ENCODE data around the gene TMEM151B. TPM values are rescaled to one million over a fixed set of nuclear protein-coding genes. Genes with fewer than 3 reads are reported as not detected.

TMEM151B gene
- total and polyA plus RNA-seq, 11 donors = 0.21 to 5.3 (median 0.45) TPM; not detected in 4

DNA sequence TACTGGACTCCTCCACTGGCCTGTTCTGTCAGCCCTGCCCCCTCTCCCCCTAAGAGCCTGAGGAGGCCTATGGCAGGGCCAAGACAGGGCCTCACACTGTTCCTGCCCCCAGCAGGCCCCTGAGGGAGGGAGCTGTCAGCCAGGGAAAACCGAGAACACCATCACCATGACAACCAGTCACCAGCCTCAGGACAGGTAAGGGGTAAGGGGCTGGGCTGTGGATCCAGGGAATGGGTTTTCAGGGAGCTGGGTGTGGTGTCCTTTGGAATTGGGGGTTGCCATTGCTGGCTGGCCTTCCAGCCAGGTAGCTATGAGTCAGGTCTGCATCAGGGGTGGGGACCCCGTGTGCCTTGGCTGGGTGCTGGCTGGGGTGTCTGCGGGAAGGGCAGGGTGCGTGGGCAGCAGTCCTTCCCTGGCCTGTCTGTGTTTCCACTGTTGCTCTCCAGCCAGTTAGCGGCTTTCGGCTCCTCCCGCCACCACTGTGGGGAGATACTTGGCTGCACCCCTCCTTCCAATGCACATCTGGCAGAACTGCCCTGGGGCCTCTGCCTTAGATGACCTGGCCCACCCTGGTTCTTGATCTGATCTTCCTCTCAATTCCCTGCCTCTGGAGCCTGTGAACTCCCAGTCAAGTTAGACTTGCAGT, 43.0 kb upstream of the TMEM151B start:
- DNase-seq = peak in 2 of 5 donors; percentile 45 to 59
- H3K27ac ChIP-seq = peak overlapping the region; percentile 81 to 99 (median 92)
- H3K9me3 ChIP-seq = no peaks in the 10 kb centered on the region
- WGBS, 4 donors = 31 to 59% (median 44%) methylated on average over 4 to 7 of the region's 7 CpGs
- H3K27me3 ChIP-seq = no peaks in the 10 kb centered on the region
- TF ChIP-seq POLR2A (IDR thresholded peaks at IDR 0.05) (no peak), CTCF (IDR thresholded peaks at IDR 0.05) (no peak)
- peaks cover 0 to 37% (median 28%) of the 10 kb centered on the region in 9 donors for H3K36me3 ChIP-seq
- intact Hi-C loops (cut with DNase I) = no loop called here
- H3K4me1 ChIP-seq = peaks cover 6 to 98% (median 69%) of the 10 kb centered on the region in 12 donors
- ATAC-seq = peak in 2 of 4 donors; percentile 12 to 21
- H3K4me3 ChIP-seq = peak overlapping the region in 11 of 12 donors; percentile 12 to 56 (median 43)

DNA sequence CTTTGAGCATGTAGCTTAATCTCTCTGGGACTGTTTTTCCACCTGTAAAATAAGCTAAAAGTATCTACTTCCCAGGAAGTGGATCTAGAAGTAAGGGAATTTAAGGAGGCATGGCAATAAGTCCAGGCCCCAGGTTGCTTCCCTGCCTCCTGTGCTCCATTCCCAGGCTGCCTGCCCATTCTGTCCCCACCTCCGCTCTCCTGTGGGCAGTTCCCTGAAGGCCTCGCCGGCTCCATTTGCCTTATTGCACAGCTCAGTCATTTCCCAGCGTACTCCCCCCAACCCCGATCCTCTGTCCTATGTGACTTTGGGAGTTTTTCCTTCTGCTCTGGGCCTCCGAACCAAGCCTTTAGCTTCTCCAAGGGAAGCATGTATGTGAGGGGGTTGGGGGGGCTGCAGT, 42.2 kb upstream of the TMEM151B start:
- peaks cover 6 to 98% (median 68%) of the 10 kb centered on the region in 12 donors for H3K4me1 ChIP-seq

DNA sequence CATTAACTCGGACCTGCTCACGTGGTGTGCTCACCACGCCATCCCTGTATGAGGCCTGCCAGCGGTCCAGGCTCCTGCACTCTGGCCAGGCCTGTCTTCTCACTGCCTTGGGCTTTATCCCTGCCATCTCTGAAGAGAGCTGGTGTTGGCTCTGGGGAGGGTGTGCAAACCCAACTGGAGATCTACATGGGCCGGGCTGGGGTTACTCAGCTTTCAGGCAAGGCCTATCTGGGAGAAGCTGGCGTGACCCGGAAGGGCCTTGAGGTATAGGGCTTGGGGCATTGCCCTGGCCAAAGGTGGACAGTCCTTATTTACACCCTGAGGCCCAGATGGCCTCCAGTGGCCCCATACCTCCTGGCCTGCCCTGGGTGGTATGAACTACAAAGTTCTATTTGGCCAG, 41.8 kb upstream of the TMEM151B start:
- Histone ChIP-seq H3K27ac (peak overlapping the region; percentile 81 to 99 (median 92)), H3K4me3 (peak overlapping the region in 7 of 12 donors; percentile 31 to 56 (median 48)), H3K4me1 (peaks cover 6 to 100% (median 71%) of the 10 kb centered on the region in 12 donors), H3K36me3 (peaks cover 0 to 48% (median 38%) of the 10 kb centered on the region in 9 donors), H3K9me3 (no peaks in the 10 kb centered on the region), H3K27me3 (no peaks in the 10 kb centered on the region)
- intact Hi-C loops (cut with DNase I) = no loop called here
- peak in 1 of 4 donors; percentile 1 for ATAC-seq
- peak in 1 of 5 donors; percentile 30 for DNase-seq
- WGBS, 4 donors = 29 to 81% (median 57%) methylated on average over 3 to 7 of the region's 7 CpGs
- TF ChIP-seq CTCF (IDR thresholded peaks at IDR 0.05) = no peak

More for the DNA sequence above, 42.2 kb upstream of the TMEM151B start:
- H3K27ac ChIP-seq = peak overlapping the region; percentile 81 to 99 (median 92)
- peak in 1 of 5 donors; percentile 42 for DNase-seq
- TF ChIP-seq CTCF (IDR thresholded peaks at IDR 0.05) (no peak), POLR2A (IDR thresholded peaks at IDR 0.05) (no peak)
- H3K4me3 ChIP-seq = peak overlapping the region in 9 of 12 donors; percentile 12 to 56 (median 48)
- intact Hi-C loops (cut with DNase I) = no loop called here
- peaks cover 0 to 44% (median 36%) of the 10 kb centered on the region in 9 donors for H3K36me3 ChIP-seq
- 54 to 66% (median 61%) methylated on average over 6 of the region's 6 CpGs for WGBS, 4 donors
- no peaks in the 10 kb centered on the region for H3K27me3 ChIP-seq
- no peaks in the 10 kb centered on the region for H3K9me3 ChIP-seq
- ATAC-seq = no peak

DNA sequence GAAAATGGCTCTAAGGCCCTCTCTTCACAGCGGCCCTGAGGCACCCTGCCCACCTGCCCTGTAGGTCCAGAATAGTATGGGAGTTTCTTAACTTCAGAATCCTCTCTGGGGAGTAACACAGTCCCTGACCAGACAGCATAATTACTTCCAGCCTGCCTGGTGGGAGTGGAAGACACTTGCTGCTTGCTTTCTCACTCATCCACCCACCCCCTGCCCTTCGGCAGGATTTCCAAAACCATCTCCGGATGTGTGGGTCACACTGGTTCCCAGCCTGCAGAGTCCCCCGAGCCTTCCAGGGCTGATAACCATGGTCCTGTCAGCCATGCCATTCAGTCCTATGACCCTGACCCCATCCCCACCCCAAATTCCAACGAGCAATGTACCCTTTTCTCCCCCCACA, 41.4 kb upstream of the TMEM151B start:
- Histone ChIP-seq H3K27ac (peak overlapping the region; percentile 81 to 99 (median 92)), H3K36me3 (peaks cover 0 to 52% (median 38%) of the 10 kb centered on the region in 9 donors), H3K4me1 (peaks cover 6 to 100% (median 74%) of the 10 kb centered on the region in 12 donors), H3K27me3 (no peaks in the 10 kb centered on the region), H3K4me3 (peak overlapping the region in 6 of 12 donors; percentile 4 to 56 (median 49)), H3K9me3 (no peaks in the 10 kb centered on the region)
- intact Hi-C loops (cut with DNase I) = no loop called here
- ATAC-seq (no peak), DNase-seq (no peak)
- TF ChIP-seq CTCF (IDR thresholded peaks at IDR 0.05) (no peak), POLR2A (IDR thresholded peaks at IDR 0.05) (no peak)
- WGBS, 4 donors = 32 to 52% (median 44%) methylated on average over 5 of the region's 5 CpGs
